ENCODE results near the gene TUBA4B. TPM values are rescaled to one million over a fixed set of nuclear protein-coding genes. Genes with fewer than 3 reads are reported as not detected.

Gene TUBA4B
- total RNA-seq, 1 experiment from 2014 or later: not detected

DNA sequence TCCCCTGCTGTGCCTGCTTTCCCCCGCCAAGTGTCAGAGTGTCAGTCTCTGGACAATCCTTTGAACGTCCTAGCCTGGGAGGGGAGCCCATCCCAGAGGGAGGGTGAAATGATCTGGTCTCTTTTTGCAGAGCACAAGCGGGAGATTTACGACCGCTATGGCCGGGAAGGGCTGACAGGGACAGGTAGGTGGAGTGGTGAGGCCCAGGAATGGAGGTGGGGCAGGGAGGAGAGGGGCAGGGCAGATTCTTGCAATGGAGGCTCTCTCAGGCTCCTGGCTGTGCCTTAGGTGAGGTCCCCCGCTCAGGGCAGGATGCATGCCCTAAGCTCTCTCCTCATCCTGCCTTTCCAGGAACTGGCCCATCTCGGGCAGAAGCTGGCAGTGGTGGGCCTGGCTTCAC is 28.5 kb downstream of the TUBA4B start:
- H3K18ac ChIP-seq (ENCODE audit: insufficient read length, low read depth, low read length): no peak overlapping the region
- H3T11ph ChIP-seq (ENCODE audit: low read length): no peak overlapping the region
- Mint-ChIP-seq H3K4me1 (peaks cover 34 to 41% of the 10 kb centered on the region in 2 experiments), H3K9me3 (no peaks in the 10 kb centered on the region), H3K27ac (no peak overlapping the region), H3K36me3 (ENCODE audit: insufficient read depth in 1 of 3, low read depth in 3 of 3) (peaks cover 4 to 34% (median 17%) of the 10 kb centered on the region in 3 experiments; a peak in 6 of 7 replicates), H3K27me3 (ENCODE audit: low read depth) (peaks cover 2% of the 10 kb centered on the region), H3K4me3 (no peak overlapping the region; a peak in 1 of 5 replicates)
- no CpG with 5 or more reads among the region's 8 CpGs for WGBS (ENCODE audit: extremely low coverage, insufficient read length, low lambda C conversion rate)
- H3K14ac ChIP-seq (ENCODE audit: insufficient read depth, low read length): no peak overlapping the region
- H3K4me2 ChIP-seq (ENCODE audit: insufficient read depth, insufficient read length, low read length): no peak overlapping the region
- no peak overlapping the region for H3K4ac ChIP-seq (ENCODE audit: low read depth, low read length)
- no peak overlapping the region for H3K56ac ChIP-seq (ENCODE audit: insufficient read length, low read depth, low read length)
- no peak for TF ChIP-seq CTCF (conservative IDR thresholded peaks at IDR 0.05)
- no peak overlapping the region for H2BK12ac ChIP-seq (ENCODE audit: insufficient read length, low read depth, low read length)
- no peak overlapping the region for H4K5ac ChIP-seq (ENCODE audit: insufficient read length, low read depth, low read length)
- no peaks in the 10 kb centered on the region for H3K9me3 ChIP-seq (ENCODE audit: control insufficient read depth, low read depth, low read length)
- no peak overlapping the region for H3K23ac ChIP-seq (ENCODE audit: insufficient read length, low read depth, low read length)
- H4K8ac ChIP-seq (replicated peaks; ENCODE audit: insufficient read length, low read depth, low read length): no peak overlapping the region
- no peaks in the 10 kb centered on the region for H3K79me1 ChIP-seq (ENCODE audit: insufficient read depth, low read depth, low read length, poor library complexity, severe bottlenecking)
- no peaks in the 10 kb centered on the region for H3K27me3 ChIP-seq (ENCODE audit: insufficient read depth, low read length)
- H2BK20ac ChIP-seq (ENCODE audit: low read depth, low read length, poor library complexity, severe bottlenecking): no peak overlapping the region
- DNase-seq: no peak
- H3K9ac ChIP-seq (ENCODE audit: extremely low read depth, insufficient read length, low read length): no peak overlapping the region
- H2BK5ac ChIP-seq (ENCODE audit: insufficient read length, low read length): no peak overlapping the region
- H2BK15ac ChIP-seq (ENCODE audit: low read depth, low read length): no peak overlapping the region
- no peak overlapping the region for H2AFZ ChIP-seq (ENCODE audit: low read length)
- H3K23me2 ChIP-seq (ENCODE audit: insufficient read length, low read depth, low read length, poor library complexity, severe bottlenecking): peaks cover 12% of the 10 kb centered on the region
- no peak overlapping the region for H2BK120ac ChIP-seq (ENCODE audit: low read depth, low read length, poor library complexity, severe bottlenecking)
- no peak overlapping the region for H3K27ac ChIP-seq (ENCODE audit: insufficient read length, low read depth, low read length)
- H2AK5ac ChIP-seq (ENCODE audit: insufficient read length, low read length): no peak overlapping the region
- no peaks in the 10 kb centered on the region; the same call in 1 of the 2 replicates for H3K4me1 ChIP-seq (ENCODE audit: insufficient read depth, low read length)
- no peaks in the 10 kb centered on the region for H4K20me1 ChIP-seq (ENCODE audit: control insufficient read depth, insufficient read depth, insufficient read length)
- no peaks in the 10 kb centered on the region for H3K79me2 ChIP-seq (ENCODE audit: insufficient read depth, low read length)
- H4K91ac ChIP-seq (ENCODE audit: insufficient read length, low read depth, low read length): no peak overlapping the region
